Nephron progenitor cell (in vitro differentiated cells): Measurements from ENCODE around the gene LBHD2.

Source experiments
- DNase-seq: peaks from one replicate; pipeline ENCODE4 v3.0.0; 2021
- H3K27ac Mint-ChIP-seq: 2 replicates; pipeline ENCODE4 v1.8.0; 2021; ENCODE audit warnings: mild to moderate bottlenecking, moderate library complexity, mixed read lengths
- H3K27me3 Mint-ChIP-seq: 2 replicates; pipeline ENCODE4 v1.8.0; 2021; ENCODE audit warnings: mild to moderate bottlenecking, low read depth, mixed read lengths; ENCODE audit not compliant: poor library complexity
- H3K36me3 Mint-ChIP-seq: 2 replicates; pipeline ENCODE4 v1.8.0; 2021; ENCODE audit warnings: low read depth, mixed read lengths
- H3K4me1 Mint-ChIP-seq: 2 replicates; pipeline ENCODE4 v1.8.0; 2021; ENCODE audit warnings: mixed read lengths
- H3K4me3 Mint-ChIP-seq: 2 replicates; pipeline ENCODE4 v1.8.0; 2021; ENCODE audit warnings: mild to moderate bottlenecking, moderate library complexity, mixed read lengths
- H3K9me3 Mint-ChIP-seq: 2 replicates; pipeline ENCODE4 v1.8.0; 2021; ENCODE audit warnings: mild to moderate bottlenecking, moderate library complexity, mixed read lengths
- CTCF ChIP-seq: fragments of 200-600 bp; sonication (generic); IDR thresholded peaks from 2 replicates; pipeline ENCODE4 v1.5.0; 2021; ENCODE audit warnings: antibody characterized with exemption

LBHD2 gene

GRCh38 chr14:103087343-103087835, 3.4 kb downstream of the LBHD2 start:
- Mint-ChIP-seq H3K4me3 (no peak overlapping the region), H3K36me3 (no peaks in the 10 kb centered on the region), H3K9me3 (no peaks in the 10 kb centered on the region), H3K27me3 (peaks cover 41% of the 10 kb centered on the region), H3K4me1 (peaks cover 4% of the 10 kb centered on the region), H3K27ac (no peak overlapping the region)
- DNase-seq = peak; percentile 53
- TF ChIP-seq CTCF = no peak

- Mint-ChIP-seq H3K4me1 (peaks cover 6% of the 10 kb centered on the region), H3K27ac (no peak overlapping the region), H3K9me3 (no peaks in the 10 kb centered on the region), H3K36me3 (no peaks in the 10 kb centered on the region), H3K4me3 (no peak overlapping the region), H3K27me3 (peaks cover 46% of the 10 kb centered on the region)
- no peak for TF ChIP-seq CTCF
- DNase-seq = no peak
Observed at GRCh38 chr14:103088921-103089320, 4.9 kb downstream of the LBHD2 start.

GRCh38 chr14:103089386-103090335, 5.7 kb downstream of the LBHD2 start:
- H3K4me3 Mint-ChIP-seq = no peak overlapping the region
- H3K27ac Mint-ChIP-seq = no peak overlapping the region
- H3K9me3 Mint-ChIP-seq = no peaks in the 10 kb centered on the region
- DNase-seq = no peak
- no peaks in the 10 kb centered on the region for H3K36me3 Mint-ChIP-seq
- TF ChIP-seq CTCF = no peak
- peaks cover 14% of the 10 kb centered on the region for H3K4me1 Mint-ChIP-seq
- peaks cover 41% of the 10 kb centered on the region for H3K27me3 Mint-ChIP-seq

- Mint-ChIP-seq H3K4me3 (peak overlapping the region; percentile 45), H3K27me3 (peaks cover 33% of the 10 kb centered on the region), H3K9me3 (no peaks in the 10 kb centered on the region), H3K36me3 (no peaks in the 10 kb centered on the region), H3K27ac (no peak overlapping the region), H3K4me1 (peaks cover 23% of the 10 kb centered on the region)
- no peak for DNase-seq
- no peak for TF ChIP-seq CTCF
Observed at GRCh38 chr14:103090481-103091020, 6.5 kb downstream of the LBHD2 start.

- H3K36me3 Mint-ChIP-seq = no peaks in the 10 kb centered on the region
- peaks cover 25% of the 10 kb centered on the region for H3K27me3 Mint-ChIP-seq
- H3K9me3 Mint-ChIP-seq = no peaks in the 10 kb centered on the region
- DNase-seq = peak; percentile 82
- H3K4me1 Mint-ChIP-seq = peaks cover 27% of the 10 kb centered on the region
- H3K27ac Mint-ChIP-seq = no peak overlapping the region
- TF ChIP-seq CTCF = peak; percentile 45
- H3K4me3 Mint-ChIP-seq = peak overlapping the region; percentile 45
Observed at GRCh38 chr14:103091041-103091882, 7.3 kb downstream of the LBHD2 start.
